HEK293 (cell line): Measurements from ENCODE around the gene STEAP4.
"Not testable (repeated sequence)": the region's sequence is repeated elsewhere in the genome, so short reads cannot be mapped to it uniquely, and the experiment has no call there.

Source experiments
- REPIN1 ChIP-seq: fragments of 450-650 bp; formaldehyde crosslinking; IDR thresholded peaks from 2 replicates; pipeline ENCODE4 v1.5.1; 2017; ENCODE audit warnings: missing biosample characterization, missing genetic modification characterization, low read depth
- SETDB1 ChIP-seq: IDR thresholded peaks from one replicate; pipeline ENCODE4 v1.6.1; 2017; ENCODE audit warnings: mild to moderate bottlenecking, low read length, moderate library complexity, mixed read lengths; ENCODE audit not compliant: insufficient read length
- ZNF19 ChIP-seq: fragments of 450-650 bp; formaldehyde crosslinking; IDR thresholded peaks from 2 replicates; pipeline ENCODE4; 2016; ENCODE audit warnings: missing biosample characterization, missing genetic modification characterization, low read depth
- ZNF830 ChIP-seq: fragments of 450-650 bp; IDR thresholded peaks from 2 replicates; pipeline ENCODE4 v1.5.0; 2018; ENCODE audit warnings: missing biosample characterization, missing genetic modification characterization, low read depth, mild to moderate bottlenecking, moderate library complexity
- TF ChIP-seq, protein P1 (sequence below): fragments of 450-650 bp; formaldehyde crosslinking; IDR thresholded peaks from 2 replicates; pipeline ENCODE4 v1.5.1; 2016; ENCODE audit warnings: missing biosample characterization, missing genetic modification characterization

DNA sequence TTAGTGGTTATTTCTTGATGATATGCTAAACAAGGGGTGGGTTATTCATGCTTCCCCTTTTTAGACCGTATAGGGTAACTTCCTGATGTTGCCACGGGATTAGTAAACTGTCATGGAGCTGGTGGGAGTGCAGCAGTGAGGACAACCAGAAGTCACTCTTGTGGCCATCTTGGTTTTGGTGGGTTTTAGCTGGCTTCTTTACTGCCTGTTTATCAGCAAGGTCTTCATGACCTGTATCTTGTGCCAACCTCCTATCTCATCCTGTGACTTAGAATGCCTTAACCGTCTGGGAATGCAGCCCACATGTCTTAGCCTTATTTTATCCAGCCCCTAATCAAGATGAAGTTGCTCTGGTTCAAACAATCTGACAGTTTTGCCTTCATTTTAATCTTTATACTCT lies 41.7 kb downstream of the STEAP4 start:
- not testable (repeated sequence) for TF ChIP-seq ZNF830 (tag by site-specific recombination); SETDB1; REPIN1 (tag by site-specific recombination); ZNF19
- TF ChIP-seq, protein P1, sequence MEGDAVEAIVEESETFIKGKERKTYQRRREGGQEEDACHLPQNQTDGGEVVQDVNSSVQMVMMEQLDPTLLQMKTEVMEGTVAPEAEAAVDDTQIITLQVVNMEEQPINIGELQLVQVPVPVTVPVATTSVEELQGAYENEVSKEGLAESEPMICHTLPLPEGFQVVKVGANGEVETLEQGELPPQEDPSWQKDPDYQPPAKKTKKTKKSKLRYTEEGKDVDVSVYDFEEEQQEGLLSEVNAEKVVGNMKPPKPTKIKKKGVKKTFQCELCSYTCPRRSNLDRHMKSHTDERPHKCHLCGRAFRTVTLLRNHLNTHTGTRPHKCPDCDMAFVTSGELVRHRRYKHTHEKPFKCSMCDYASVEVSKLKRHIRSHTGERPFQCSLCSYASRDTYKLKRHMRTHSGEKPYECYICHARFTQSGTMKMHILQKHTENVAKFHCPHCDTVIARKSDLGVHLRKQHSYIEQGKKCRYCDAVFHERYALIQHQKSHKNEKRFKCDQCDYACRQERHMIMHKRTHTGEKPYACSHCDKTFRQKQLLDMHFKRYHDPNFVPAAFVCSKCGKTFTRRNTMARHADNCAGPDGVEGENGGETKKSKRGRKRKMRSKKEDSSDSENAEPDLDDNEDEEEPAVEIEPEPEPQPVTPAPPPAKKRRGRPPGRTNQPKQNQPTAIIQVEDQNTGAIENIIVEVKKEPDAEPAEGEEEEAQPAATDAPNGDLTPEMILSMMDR (tag by site-specific recombination): not testable (repeated sequence)
